ENCODE data around the gene DDA1. TPM values are rescaled to one million over a fixed set of nuclear protein-coding genes. Genes with fewer than 3 reads are reported as not detected.
A peak's percentile ranks its signal among the peaks of the same experiment; 100 is the strongest.

DDA1 gene
- total RNA-seq, 1 donor from 2014 or later: 123 TPM

GRCh38 chr19:17263712-17264640 lies 45.4 kb upstream of the DDA1 start:
- Histone ChIP-seq H3K4me3 (ENCODE audit: insufficient read depth, low read depth, low read length) (no peak overlapping the region), H3K4me1 (ENCODE audit: insufficient read depth, low read length) (no peaks in the 10 kb centered on the region), H2AFZ (ENCODE audit: low read depth, low read length) (peak overlapping the region; percentile 47), H3K27ac (ENCODE audit: low read depth, low read length) (no peak overlapping the region), H3K36me3 (ENCODE audit: insufficient read depth, low read length) (no peaks in the 10 kb centered on the region), H3K9me3 (ENCODE audit: insufficient read depth, low read depth, low read length) (peaks cover 10% of the 10 kb centered on the region), H3K27me3 (ENCODE audit: insufficient read depth, low read length) (no peaks in the 10 kb centered on the region), H3K9ac (ENCODE audit: low read length) (no peak overlapping the region), H3K79me2 (ENCODE audit: insufficient read depth, low read length) (peaks cover 14% of the 10 kb centered on the region), H4K20me1 (ENCODE audit: insufficient read depth, low read length) (no peaks in the 10 kb centered on the region), H3K4me2 (ENCODE audit: low read length) (no peak overlapping the region)
- no peaks in the 10 kb centered on the region for H3K36me3 Mint-ChIP-seq (ENCODE audit: low read depth, unreplicated experiment)
- no peak for DNase-seq (ENCODE audit: low read depth)
- H3K4me3 Mint-ChIP-seq (ENCODE audit: unreplicated experiment): no peak overlapping the region
- no peak overlapping the region for H3K27ac Mint-ChIP-seq (ENCODE audit: unreplicated experiment)
- H3K4me1 Mint-ChIP-seq (ENCODE audit: low read depth, unreplicated experiment): peaks cover 2% of the 10 kb centered on the region
- peaks cover 10% of the 10 kb centered on the region for H3K27me3 Mint-ChIP-seq (ENCODE audit: low read depth, unreplicated experiment)
- no peaks in the 10 kb centered on the region for H3K9me3 Mint-ChIP-seq (ENCODE audit: unreplicated experiment)
- TF ChIP-seq EZH2 (IDR thresholded peaks at IDR 0.05; ENCODE audit: insufficient read depth, low read length): no peak
- no peak for TF ChIP-seq CTCF (IDR thresholded peaks at IDR 0.05; ENCODE audit: insufficient read depth, low read depth, low read length)
- no peak for FAIRE-seq

GRCh38 chr19:17264641-17264979 lies 44.8 kb upstream of the DDA1 start, which contains the start of gene USHBP1:
Gene USHBP1 (minus strand): TSS chr19:17264745. CDS start chr19:17264299, 446 bp downstream.
- Histone ChIP-seq H3K27ac (ENCODE audit: low read depth, low read length) (no peak within 1 kb of the TSS), H3K9ac (ENCODE audit: low read length) (no peak within 1 kb of the TSS), H3K4me3 (ENCODE audit: insufficient read depth, low read depth, low read length) (no peak within 1 kb of the TSS), H3K4me2 (ENCODE audit: low read length) (no peak within 1 kb of the TSS), H3K27me3 (ENCODE audit: insufficient read depth, low read length) (no peaks in the 10 kb centered on the region), H3K4me1 (ENCODE audit: insufficient read depth, low read length) (no peaks in the 10 kb centered on the region), H3K9me3 (ENCODE audit: insufficient read depth, low read depth, low read length) (peaks cover 4% of the 10 kb centered on the region), H3K79me2 (ENCODE audit: insufficient read depth, low read length) (peaks cover 16% of the 10 kb centered on the region), H4K20me1 (ENCODE audit: insufficient read depth, low read length) (no peaks in the 10 kb centered on the region), H3K36me3 (ENCODE audit: insufficient read depth, low read length) (no peaks in the 10 kb centered on the region), H2AFZ (ENCODE audit: low read depth, low read length) (peak within 1 kb of the TSS; percentile 47)
- TF ChIP-seq EZH2 (IDR thresholded peaks at IDR 0.05; ENCODE audit: insufficient read depth, low read length) (no peak), CTCF (IDR thresholded peaks at IDR 0.05; ENCODE audit: insufficient read depth, low read depth, low read length) (no peak)
- Mint-ChIP-seq H3K27me3 (ENCODE audit: low read depth, unreplicated experiment) (peaks cover 6% of the 10 kb centered on the region), H3K4me1 (ENCODE audit: low read depth, unreplicated experiment) (peaks cover 2% of the 10 kb centered on the region), H3K9me3 (ENCODE audit: unreplicated experiment) (no peaks in the 10 kb centered on the region), H3K4me3 (ENCODE audit: unreplicated experiment) (no peak within 1 kb of the TSS), H3K36me3 (ENCODE audit: low read depth, unreplicated experiment) (no peaks in the 10 kb centered on the region), H3K27ac (ENCODE audit: unreplicated experiment) (no peak within 1 kb of the TSS)
- DNase-seq (ENCODE audit: low read depth): no peak
- FAIRE-seq: no peak

DNA sequence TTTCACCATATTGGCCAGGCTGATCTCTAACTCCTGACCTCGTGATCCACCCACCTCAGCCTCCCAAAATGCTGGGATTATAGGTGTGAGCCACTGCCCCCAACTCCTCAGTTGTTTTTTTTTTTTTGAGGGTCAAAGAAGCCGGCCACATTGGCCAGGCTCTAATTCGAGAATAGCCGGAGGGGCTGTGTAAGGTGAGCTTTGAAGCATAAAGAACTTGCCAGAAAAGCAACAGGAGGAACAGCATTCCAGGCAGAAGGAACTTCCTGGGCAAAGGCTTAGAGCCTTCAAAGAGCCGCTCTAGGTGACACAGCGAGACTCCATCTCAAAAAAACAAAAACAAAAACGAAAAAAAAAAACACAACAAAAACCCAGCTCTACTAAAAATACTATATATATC lies 43.3 kb upstream of the DDA1 start:
- Histone ChIP-seq H3K36me3 (ENCODE audit: insufficient read depth, low read length) (peaks cover under 1% of the 10 kb centered on the region), H3K4me2 (ENCODE audit: low read length) (no peak overlapping the region), H4K20me1 (ENCODE audit: insufficient read depth, low read length) (no peaks in the 10 kb centered on the region), H3K4me1 (ENCODE audit: insufficient read depth, low read length) (no peaks in the 10 kb centered on the region), H2AFZ (ENCODE audit: low read depth, low read length) (no peak overlapping the region), H3K9ac (ENCODE audit: low read length) (no peak overlapping the region), H3K4me3 (ENCODE audit: insufficient read depth, low read depth, low read length) (no peak overlapping the region), H3K79me2 (ENCODE audit: insufficient read depth, low read length) (peaks cover 16% of the 10 kb centered on the region), H3K9me3 (ENCODE audit: insufficient read depth, low read depth, low read length) (no peaks in the 10 kb centered on the region), H3K27me3 (ENCODE audit: insufficient read depth, low read length) (no peaks in the 10 kb centered on the region), H3K27ac (ENCODE audit: low read depth, low read length) (no peak overlapping the region)
- H3K27ac Mint-ChIP-seq (ENCODE audit: unreplicated experiment): no peak overlapping the region
- DNase-seq (ENCODE audit: low read depth): no peak
- TF ChIP-seq CTCF (IDR thresholded peaks at IDR 0.05; ENCODE audit: insufficient read depth, low read depth, low read length) (no peak), EZH2 (IDR thresholded peaks at IDR 0.05; ENCODE audit: insufficient read depth, low read length) (no peak)
- no peaks in the 10 kb centered on the region for H3K27me3 Mint-ChIP-seq (ENCODE audit: low read depth, unreplicated experiment)
- H3K4me3 Mint-ChIP-seq (ENCODE audit: unreplicated experiment): no peak overlapping the region
- FAIRE-seq: no peak
- H3K9me3 Mint-ChIP-seq (ENCODE audit: unreplicated experiment): no peaks in the 10 kb centered on the region
- peaks cover 3% of the 10 kb centered on the region for H3K36me3 Mint-ChIP-seq (ENCODE audit: low read depth, unreplicated experiment)
- peaks cover 2% of the 10 kb centered on the region for H3K4me1 Mint-ChIP-seq (ENCODE audit: low read depth, unreplicated experiment)
